Esophagus muscularis mucosa (tissue), 4 donors: ENCODE measurements around the gene PDX1. TPM values are rescaled to one million over a fixed set of nuclear protein-coding genes. Genes with fewer than 3 reads are reported as not detected.

Experiments
- DNase-seq: peaks from one replicate; pipeline ENCODE4 v3.0.0-alpha.2; 2017; ENCODE audit errors: extremely low spot score
- H3K27ac ChIP-seq, 4 donors: fragments of 200-600 bp; sonication (generic); replicated peaks in 1 of 4; 1 replicate in 3 of 4; 2 replicates in 1 of 4; pipeline ENCODE4 v1.5.1; 2016 to 2019; ENCODE audit warnings: mild to moderate bottlenecking in 1 of 4
- H3K27me3 ChIP-seq, 4 donors: fragments of 200-600 bp; sonication (generic); one replicate each; pipeline versions ENCODE4 v1.5.1 to v1.6.0; 2016 to 2019
- H3K36me3 ChIP-seq, 4 donors: fragments of 200-600 bp; sonication (generic); one replicate each; pipeline ENCODE4 v1.5.1; 2016 to 2019
- H3K4me1 ChIP-seq, 4 donors: fragments of 200-600 bp; sonication (generic); one replicate each; pipeline ENCODE4 v1.5.1; 2016 to 2019
- H3K4me3 ChIP-seq, 4 donors: fragments of 200-600 bp; sonication (generic); 1 replicate in 2 of 4; 2 replicates in 2 of 4; pipeline ENCODE4 v1.5.1; 2016 to 2019; ENCODE audit warnings: mild to moderate bottlenecking in 4 of 4, moderate library complexity in 1 of 4
- H3K9me3 ChIP-seq, 4 donors: fragments of 200-600 bp; sonication (generic); 1 replicate in 3 of 4; 2 replicates in 1 of 4; pipeline ENCODE4 v1.5.1; 2016 to 2019
- CTCF ChIP-seq, 3 experiments: fragments of 200-600 bp in 2 of 3; fragments of 450-650 bp in 1 of 3; sonication (generic) in 2 of 3; IDR thresholded peaks; one replicate each; pipeline ENCODE4 v1.5.1; 2017 to 2019; ENCODE audit warnings: antibody characterized with exemption in 3 of 3, mild to moderate bottlenecking in 2 of 3, moderate library complexity in 1 of 3
- EP300 ChIP-seq: sonication (generic); formaldehyde crosslinking; IDR thresholded peaks from one replicate; pipeline ENCODE4 v1.6.1; 2017; ENCODE audit warnings: antibody characterized with exemption
- POLR2A ChIP-seq: fragments of 450-650 bp; IDR thresholded peaks from one replicate; pipeline ENCODE4 v1.6.1; 2017; ENCODE audit warnings: antibody characterized with exemption, moderate library complexity, mild to moderate bottlenecking, low read depth
- POLR2AphosphoS5 ChIP-seq, 2 donors: sonication (generic); formaldehyde crosslinking; IDR thresholded peaks; one replicate each; pipeline ENCODE4 v1.6.1; 2017; ENCODE audit warnings: antibody characterized with exemption in 2 of 2
- WGBS: methylation state at CpG from one replicate; pipeline ENCODE4 v1.1.5; 2018; 5-methylcytosine and 5-hydroxymethylcytosine counted together
- intact Hi-C: fragments of 100-400 bp; cut with DNase I; formaldehyde crosslinking; loops from one replicate; pipeline ENCODE4 v1.15.1; 2023
- total RNA-seq, 4 donors: library from RNA; depleted of rRNA; stranded (reverse); fragments of >200 nt; gene quantifications; one replicate each; pipeline versions ENCODE4 v1.1.0 to v1.2.1, GENCODE V29; 2016

The PDX1 gene
- total RNA-seq, 4 donors from 2014 or later: not detected

- TF ChIP-seq EP300: no peak
- TF ChIP-seq CTCF (IDR thresholded peaks at IDR 0.05): no peak
- no peak for TF ChIP-seq POLR2AphosphoS5 (IDR thresholded peaks at IDR 0.05)
Measured at GRCh38 chr13:27921961-27922882, 2.4 kb downstream of the PDX1 start.

GRCh38 chr13:27922883-27923612 is 3.2 kb downstream of the PDX1 start:
- Histone ChIP-seq H3K4me3 (no peak overlapping the region), H3K27ac (no peak overlapping the region), H3K9me3 (no peaks in the 10 kb centered on the region), H3K36me3 (no peaks in the 10 kb centered on the region), H3K27me3 (peaks cover 4 to 100% (median 87%) of the 10 kb centered on the region in 4 donors), H3K4me1 (peaks cover 25 to 79% (median 59%) of the 10 kb centered on the region in 4 donors)
- intact Hi-C loops: no loop called here
- no peak for DNase-seq
- TF ChIP-seq POLR2AphosphoS5 (IDR thresholded peaks at IDR 0.05) (no peak), EP300 (no peak), CTCF (IDR thresholded peaks at IDR 0.05) (no peak), POLR2A (no peak)
- WGBS: 7% methylated on average over 16 of the region's 24 CpGs

More at GRCh38 chr13:27921961-27922882, 2.4 kb downstream of the PDX1 start:
- DNase-seq: no peak
- no peak overlapping the region for H3K4me3 ChIP-seq
- intact Hi-C loops: no loop called here
- peaks cover 4 to 100% (median 88%) of the 10 kb centered on the region in 4 donors for H3K27me3 ChIP-seq
- no peak overlapping the region for H3K27ac ChIP-seq
- H3K4me1 ChIP-seq: peaks cover 25 to 80% (median 60%) of the 10 kb centered on the region in 4 donors
- no peaks in the 10 kb centered on the region for H3K36me3 ChIP-seq
- H3K9me3 ChIP-seq: no peaks in the 10 kb centered on the region
- 4% methylated on average over 32 of the region's 39 CpGs for WGBS

GRCh38 chr13:27923794-27924528 is 4.2 kb downstream of the PDX1 start:
- intact Hi-C loops: no loop called here
- Histone ChIP-seq H3K4me3 (no peak overlapping the region), H3K27ac (no peak overlapping the region), H3K36me3 (no peaks in the 10 kb centered on the region), H3K4me1 (peaks cover 25 to 80% (median 55%) of the 10 kb centered on the region in 4 donors), H3K27me3 (peaks cover 4 to 100% (median 86%) of the 10 kb centered on the region in 4 donors), H3K9me3 (no peaks in the 10 kb centered on the region)
- WGBS: 3% methylated on average over 18 of the region's 48 CpGs
- TF ChIP-seq POLR2AphosphoS5 (IDR thresholded peaks at IDR 0.05): no peak
- no peak for TF ChIP-seq CTCF (IDR thresholded peaks at IDR 0.05)
- TF ChIP-seq POLR2A: no peak
- TF ChIP-seq EP300: no peak
- no peak for DNase-seq

GRCh38 chr13:27924529-27925141 is 4.8 kb downstream of the PDX1 start:
- TF ChIP-seq POLR2AphosphoS5 (IDR thresholded peaks at IDR 0.05) (no peak), CTCF (IDR thresholded peaks at IDR 0.05) (no peak), EP300 (no peak), POLR2A (no peak)
- Histone ChIP-seq H3K36me3 (no peaks in the 10 kb centered on the region), H3K4me1 (peaks cover 20 to 77% (median 51%) of the 10 kb centered on the region in 4 donors), H3K27ac (no peak overlapping the region), H3K27me3 (peaks cover 4 to 100% (median 85%) of the 10 kb centered on the region in 4 donors), H3K9me3 (no peaks in the 10 kb centered on the region), H3K4me3 (no peak overlapping the region)
- DNase-seq: no peak
- intact Hi-C loops: no loop called here
- 19% methylated on average over 20 of the region's 46 CpGs for WGBS
